Measurements from ENCODE around the gene CASP12. TPM values are rescaled to one million over a fixed set of nuclear protein-coding genes. Genes with fewer than 3 reads are reported as not detected.

Gene CASP12
- total RNA-seq, 4 donors from 2014 or later: not detected

DNA sequence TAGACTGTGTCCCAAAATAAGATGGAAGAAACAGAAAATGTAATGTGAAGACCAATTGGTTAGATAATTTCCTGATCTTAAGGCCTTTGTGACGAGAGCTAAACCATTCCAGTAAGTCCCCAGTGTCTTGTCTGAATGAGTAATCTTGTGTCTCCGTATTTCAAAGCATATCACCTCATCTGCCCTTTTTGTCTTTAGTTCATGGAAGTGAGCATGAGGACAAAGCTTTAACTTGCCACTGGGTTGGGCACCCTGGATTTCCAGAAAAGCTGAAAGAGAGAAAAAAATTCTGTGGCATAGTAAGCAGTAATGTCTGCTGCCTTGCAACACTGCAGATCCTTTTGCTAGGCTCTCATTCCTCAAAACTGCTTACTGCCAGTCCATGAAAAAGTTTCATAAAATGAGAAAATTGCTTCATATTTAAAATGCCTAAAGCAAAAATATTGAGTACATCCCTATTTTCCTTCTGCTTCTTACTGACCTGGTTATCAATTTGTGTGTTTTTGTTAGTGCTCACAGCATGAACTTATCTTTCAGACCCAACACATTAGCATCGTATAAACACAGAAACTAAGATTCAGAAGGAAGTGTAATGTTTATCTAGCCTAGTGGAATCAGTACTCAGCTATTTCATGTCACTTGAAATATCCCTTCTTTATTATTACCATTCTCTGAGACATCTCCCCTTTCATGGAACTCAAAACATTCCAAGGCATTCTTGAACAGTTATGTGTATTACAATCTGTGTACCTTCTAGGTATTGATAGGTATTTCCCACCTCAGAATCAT lies 5.3 kb downstream of the CASP12 start:
- H3K36me3 ChIP-seq: no peaks in the 10 kb centered on the region
- WGBS: 66% methylated on average over 3 of the region's 3 CpGs
- TF ChIP-seq EP300 (IDR thresholded peaks at IDR 0.05) (no peak), POLR2AphosphoS5 (IDR thresholded peaks at IDR 0.05) (no peak)
- H3K27me3 ChIP-seq: no peaks in the 10 kb centered on the region
- no peak overlapping the region for H3K4me3 ChIP-seq
- peaks cover 7% of the 10 kb centered on the region for H3K4me1 ChIP-seq
- no peaks in the 10 kb centered on the region for H3K9me3 ChIP-seq
- H3K27ac ChIP-seq: no peak overlapping the region
- DNase-seq (ENCODE audit: low spot score in 2 of 2): no peak

DNA sequence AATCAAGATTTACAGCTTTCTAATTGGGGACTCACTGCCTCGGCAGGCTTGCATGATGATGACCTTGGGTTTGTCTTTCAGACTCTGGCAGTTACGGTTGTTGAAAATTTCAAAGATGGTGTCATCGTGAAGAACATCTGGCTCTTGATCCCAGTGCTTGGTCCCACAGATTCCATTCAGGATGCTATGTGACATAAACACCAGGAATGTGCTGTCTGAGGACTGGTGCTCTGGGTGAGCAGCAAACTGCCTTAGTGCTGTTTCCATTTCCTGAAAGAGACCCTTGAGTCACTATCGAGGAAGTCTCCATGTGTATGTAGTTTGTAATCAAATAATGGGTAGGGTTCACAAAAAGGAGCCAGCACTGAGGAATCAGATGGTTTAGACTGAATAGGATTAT lies 7.1 kb downstream of the CASP12 start:
- Histone ChIP-seq H3K27ac (no peak overlapping the region), H3K27me3 (no peaks in the 10 kb centered on the region), H3K9me3 (no peaks in the 10 kb centered on the region), H3K4me3 (no peak overlapping the region), H3K4me1 (peaks cover 7% of the 10 kb centered on the region), H3K36me3 (no peaks in the 10 kb centered on the region)
- 93% methylated on average over 4 of the region's 4 CpGs for WGBS
- TF ChIP-seq, protein P1, sequence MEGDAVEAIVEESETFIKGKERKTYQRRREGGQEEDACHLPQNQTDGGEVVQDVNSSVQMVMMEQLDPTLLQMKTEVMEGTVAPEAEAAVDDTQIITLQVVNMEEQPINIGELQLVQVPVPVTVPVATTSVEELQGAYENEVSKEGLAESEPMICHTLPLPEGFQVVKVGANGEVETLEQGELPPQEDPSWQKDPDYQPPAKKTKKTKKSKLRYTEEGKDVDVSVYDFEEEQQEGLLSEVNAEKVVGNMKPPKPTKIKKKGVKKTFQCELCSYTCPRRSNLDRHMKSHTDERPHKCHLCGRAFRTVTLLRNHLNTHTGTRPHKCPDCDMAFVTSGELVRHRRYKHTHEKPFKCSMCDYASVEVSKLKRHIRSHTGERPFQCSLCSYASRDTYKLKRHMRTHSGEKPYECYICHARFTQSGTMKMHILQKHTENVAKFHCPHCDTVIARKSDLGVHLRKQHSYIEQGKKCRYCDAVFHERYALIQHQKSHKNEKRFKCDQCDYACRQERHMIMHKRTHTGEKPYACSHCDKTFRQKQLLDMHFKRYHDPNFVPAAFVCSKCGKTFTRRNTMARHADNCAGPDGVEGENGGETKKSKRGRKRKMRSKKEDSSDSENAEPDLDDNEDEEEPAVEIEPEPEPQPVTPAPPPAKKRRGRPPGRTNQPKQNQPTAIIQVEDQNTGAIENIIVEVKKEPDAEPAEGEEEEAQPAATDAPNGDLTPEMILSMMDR (IDR thresholded peaks at IDR 0.05): no peak
- TF ChIP-seq POLR2AphosphoS5 (IDR thresholded peaks at IDR 0.05) (no peak), POLR2A (IDR thresholded peaks at IDR 0.05) (no peak), EP300 (IDR thresholded peaks at IDR 0.05) (no peak)
- DNase-seq (ENCODE audit: low spot score in 2 of 2): no peak

DNA sequence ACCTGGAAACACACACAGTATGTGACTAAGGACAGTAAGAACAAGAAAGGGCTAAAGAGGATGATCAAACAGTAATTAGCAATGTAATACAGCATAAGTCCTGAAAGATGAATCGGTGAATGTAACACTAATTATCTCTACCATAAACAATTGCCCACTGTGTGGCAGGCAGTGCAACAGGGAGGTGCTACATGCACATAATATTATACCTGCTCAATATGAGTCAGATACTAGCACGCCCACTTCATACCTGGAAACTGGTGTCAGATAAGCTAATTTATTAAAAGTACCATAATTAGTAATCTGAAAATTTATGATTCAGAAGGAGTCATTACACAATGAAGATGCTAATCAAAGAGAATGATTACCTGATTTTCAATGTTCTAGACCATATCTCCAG lies 14.9 kb downstream of the CASP12 start:
- no peaks in the 10 kb centered on the region for H3K4me1 ChIP-seq
- 65% methylated on average over 2 of the region's 2 CpGs for WGBS
- H3K4me3 ChIP-seq: no peak overlapping the region
- H3K36me3 ChIP-seq: no peaks in the 10 kb centered on the region
- H3K27me3 ChIP-seq: no peaks in the 10 kb centered on the region
- no peak overlapping the region for H3K27ac ChIP-seq
- no peaks in the 10 kb centered on the region for H3K9me3 ChIP-seq
- no peak for DNase-seq (ENCODE audit: low spot score in 2 of 2)
- TF ChIP-seq POLR2A (IDR thresholded peaks at IDR 0.05) (no peak), POLR2AphosphoS5 (IDR thresholded peaks at IDR 0.05) (no peak), EP300 (IDR thresholded peaks at IDR 0.05) (no peak)
- TF ChIP-seq, protein P1 (IDR thresholded peaks at IDR 0.05): no peak

DNA sequence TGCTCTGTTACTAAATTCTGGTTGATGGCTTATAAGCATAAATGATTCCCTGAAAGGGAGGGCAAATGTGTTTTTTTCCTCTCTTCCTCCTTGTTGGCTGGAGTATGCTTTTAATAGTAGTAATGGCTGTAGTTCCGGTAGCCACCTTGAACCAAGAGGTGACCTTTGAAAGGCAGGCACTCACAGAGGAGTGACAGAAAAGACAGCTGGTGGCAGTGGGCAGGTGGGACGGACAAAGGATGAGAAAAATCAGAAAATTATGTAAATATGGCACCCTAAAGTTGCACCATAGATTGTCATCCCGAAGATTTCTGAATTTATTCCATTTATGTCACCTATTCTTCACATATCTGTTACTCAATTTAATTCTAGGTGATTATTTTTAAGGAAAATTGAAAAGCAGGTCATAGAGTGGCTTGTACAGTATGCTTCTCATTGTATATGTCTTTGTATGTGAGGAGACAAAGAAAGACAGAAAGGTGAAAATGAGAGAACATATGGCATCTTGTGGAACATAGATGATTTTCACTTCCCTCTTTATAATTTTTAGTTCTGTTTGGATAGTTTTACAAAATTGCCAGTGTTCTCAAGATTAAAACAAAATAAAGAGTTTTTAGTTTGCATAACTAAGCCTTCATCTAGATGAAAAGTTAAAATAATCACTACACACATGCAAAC lies 17.0 kb downstream of the CASP12 start:
- TF ChIP-seq POLR2A (IDR thresholded peaks at IDR 0.05) (no peak), POLR2AphosphoS5 (IDR thresholded peaks at IDR 0.05) (no peak), EP300 (IDR thresholded peaks at IDR 0.05) (no peak)
- TF ChIP-seq, protein P1 (IDR thresholded peaks at IDR 0.05): no peak
- no peaks in the 10 kb centered on the region for H3K27me3 ChIP-seq
- WGBS: 97% methylated on average over 3 of the region's 3 CpGs

DNA sequence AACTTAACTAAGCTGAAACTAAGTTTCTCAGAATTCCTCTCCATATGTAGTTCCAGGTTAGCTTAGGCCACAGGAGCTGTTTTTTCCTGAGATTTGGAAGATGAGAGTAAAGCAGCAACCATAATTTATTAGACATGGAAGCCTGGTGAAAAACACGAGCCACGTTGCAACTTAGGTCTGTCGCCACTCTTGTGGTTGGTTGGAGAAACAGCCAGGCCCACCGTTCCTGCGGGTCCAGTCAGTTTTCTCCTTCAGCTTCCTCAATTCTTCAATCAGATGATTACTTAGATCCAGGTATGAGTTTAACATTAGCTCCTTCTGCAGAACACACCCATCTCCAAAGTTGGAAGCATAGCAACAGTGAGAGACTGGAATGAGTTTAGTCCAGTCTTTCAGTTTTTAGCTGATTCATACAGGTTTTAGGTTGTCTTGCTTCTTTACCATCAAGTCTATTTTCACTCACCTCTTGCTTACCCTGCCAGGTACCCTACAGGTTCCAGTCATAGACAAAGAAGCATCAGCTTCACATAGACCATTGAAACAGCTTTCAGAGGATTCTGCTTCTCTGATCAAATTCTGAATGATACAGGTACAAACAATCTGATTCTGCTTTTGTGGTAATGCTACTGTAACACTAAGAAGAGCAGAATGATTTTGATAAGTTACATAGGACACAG lies 18.6 kb downstream of the CASP12 start:
- no peak for TF ChIP-seq EP300 (IDR thresholded peaks at IDR 0.05)
- TF ChIP-seq, protein P1 (IDR thresholded peaks at IDR 0.05): no peak
- no peak for TF ChIP-seq POLR2AphosphoS5 (IDR thresholded peaks at IDR 0.05)
- TF ChIP-seq POLR2A (IDR thresholded peaks at IDR 0.05): no peak
- WGBS: 94% methylated on average over 5 of the region's 5 CpGs

More for the DNA sequence above, 17.0 kb downstream of the CASP12 start:
- Histone ChIP-seq H3K9me3 (no peaks in the 10 kb centered on the region), H3K36me3 (no peaks in the 10 kb centered on the region), H3K4me1 (no peaks in the 10 kb centered on the region), H3K4me3 (no peak overlapping the region), H3K27ac (no peak overlapping the region)
- no peak for DNase-seq (ENCODE audit: low spot score in 2 of 2)

More for the DNA sequence above, 18.6 kb downstream of the CASP12 start:
- H3K4me1 ChIP-seq: no peaks in the 10 kb centered on the region
- DNase-seq (ENCODE audit: low spot score in 2 of 2): no peak
- H3K27ac ChIP-seq: no peak overlapping the region
- no peaks in the 10 kb centered on the region for H3K9me3 ChIP-seq
- no peak overlapping the region for H3K4me3 ChIP-seq
- H3K27me3 ChIP-seq: no peaks in the 10 kb centered on the region
- H3K36me3 ChIP-seq: no peaks in the 10 kb centered on the region

All from suprapubic skin (tissue), 4 donors.